ENCODE results near the gene SETD4.

- no peak for TF ChIP-seq POLR2AphosphoS5 (IDR thresholded peaks at IDR 0.05; ENCODE audit: low read depth, low read length)
- TF ChIP-seq CBX3 (IDR thresholded peaks at IDR 0.05; ENCODE audit: low read depth) = no peak
- no peak for TF ChIP-seq CTCF (IDR thresholded peaks at IDR 0.05 in 2 of 3, conservative IDR thresholded peaks at IDR 0.05 in 1 of 3; ENCODE audit: borderline replicate concordance in 1 of 3, insufficient read depth in 1 of 3, low read depth in 2 of 3, low read length in 2 of 3)
- TF ChIP-seq TCF7L2 (IDR thresholded peaks at IDR 0.05; ENCODE audit: borderline replicate concordance, extremely low read depth, insufficient read depth, insufficient read length) = no peak
- TF ChIP-seq ZNF274 (IDR thresholded peaks at IDR 0.05; ENCODE audit: low read depth, low read length) = no peak
- no peak for TF ChIP-seq EGR1 (IDR thresholded peaks at IDR 0.05; ENCODE audit: low read depth)
- no peak for TF ChIP-seq MAX (IDR thresholded peaks at IDR 0.05)
Measured at GRCh38 chr21:36041910-36042309, 18.4 kb downstream of the SETD4 start.
